MV-4-11 (cell line): ENCODE measurements around the gene AADACL4.

Source experiments
- DNase-seq: peaks from one replicate; lab custom pipeline; 2025; lab: John Stamatoyannopoulos, UW

Gene AADACL4

DNA sequence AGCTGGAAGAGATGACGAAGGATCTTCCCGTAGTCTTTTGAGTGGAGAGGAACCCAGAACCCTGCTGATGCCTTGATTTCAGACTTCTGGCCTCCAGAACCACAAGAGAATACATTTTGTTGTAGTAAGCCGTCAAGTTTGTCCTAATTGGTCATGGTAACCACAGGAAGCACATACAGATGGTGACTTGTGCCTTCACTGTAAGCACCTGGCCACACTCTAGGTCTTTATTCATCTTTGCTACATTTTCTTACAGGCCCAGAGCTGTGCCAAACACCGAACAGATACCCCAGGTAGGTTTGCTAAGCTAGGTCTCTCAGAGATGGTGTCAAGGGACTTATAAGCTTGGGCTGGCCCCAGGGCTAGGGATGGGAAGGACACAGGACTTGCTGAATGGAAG, 30.7 kb upstream of the AADACL4 start:
- no peak for DNase-seq

DNA sequence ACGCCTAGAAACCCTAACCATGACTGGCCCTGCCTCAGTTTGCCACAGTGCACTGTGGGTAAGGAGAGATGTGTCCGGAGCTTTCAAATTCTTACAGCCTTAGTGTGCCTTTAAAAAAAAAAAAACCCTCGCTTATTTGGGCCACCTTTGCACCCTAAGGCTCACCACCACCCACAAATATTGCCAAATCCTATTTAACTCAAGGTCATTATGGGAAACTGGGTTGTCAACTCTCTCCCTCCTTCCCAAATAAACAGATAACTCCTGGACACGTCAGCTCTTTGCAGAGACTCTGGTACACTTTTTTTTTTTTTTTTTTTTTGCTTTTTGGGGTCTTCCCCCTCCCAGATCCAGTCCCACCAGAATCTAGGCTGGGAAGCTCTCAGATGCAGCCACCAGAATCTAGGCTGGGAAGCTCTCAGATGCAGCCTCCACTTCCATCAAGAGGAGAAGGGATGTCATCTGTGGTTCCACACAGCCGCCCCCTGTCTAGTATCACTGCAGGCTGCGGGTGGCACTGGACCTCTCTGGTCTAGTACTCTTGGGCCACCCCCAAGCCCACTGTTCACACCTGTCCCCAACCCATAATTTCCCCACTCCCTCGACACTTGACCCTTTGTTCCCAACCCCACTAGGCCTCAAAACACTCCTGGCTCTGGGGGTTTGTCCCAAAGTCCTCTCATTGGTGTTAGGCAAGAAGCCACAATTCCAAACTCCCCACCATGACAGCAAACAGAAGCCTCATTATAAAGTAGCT, 29.3 kb upstream of the AADACL4 start:
- no peak for DNase-seq

DNA sequence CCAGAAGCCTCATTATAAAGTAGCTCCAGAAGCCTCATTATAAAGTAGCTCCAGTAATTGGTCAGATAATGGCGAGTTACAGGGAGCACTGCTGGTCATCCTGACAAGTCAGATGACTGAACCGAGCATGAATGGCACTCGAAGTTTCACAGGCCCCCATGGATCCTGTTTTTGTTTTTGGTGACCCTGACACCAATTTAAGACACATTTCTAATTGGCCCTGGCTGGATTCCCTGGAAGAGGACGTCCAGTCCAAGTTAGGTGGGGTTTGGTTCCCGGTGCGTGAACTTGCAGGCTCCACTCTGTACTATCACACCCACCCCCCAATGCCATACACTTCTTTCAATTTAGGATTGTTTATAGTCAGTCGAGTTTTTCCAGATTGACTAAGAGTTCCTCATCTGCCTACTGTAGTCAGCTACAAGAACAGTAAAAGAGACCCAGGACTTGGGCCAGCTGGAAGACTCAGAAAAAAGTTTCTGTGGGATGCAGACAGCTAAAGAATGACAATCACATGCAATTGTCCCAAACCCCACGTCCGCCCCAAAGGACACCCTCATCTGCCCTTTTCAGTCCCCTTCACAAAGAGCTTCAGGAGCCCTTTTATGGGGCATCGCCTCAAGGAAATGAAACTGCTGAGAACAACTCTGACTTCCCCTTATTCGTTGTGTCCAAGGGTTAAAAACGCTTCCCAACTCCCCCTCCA, 28.6 kb upstream of the AADACL4 start:
- peak; percentile 76 for DNase-seq

DNA sequence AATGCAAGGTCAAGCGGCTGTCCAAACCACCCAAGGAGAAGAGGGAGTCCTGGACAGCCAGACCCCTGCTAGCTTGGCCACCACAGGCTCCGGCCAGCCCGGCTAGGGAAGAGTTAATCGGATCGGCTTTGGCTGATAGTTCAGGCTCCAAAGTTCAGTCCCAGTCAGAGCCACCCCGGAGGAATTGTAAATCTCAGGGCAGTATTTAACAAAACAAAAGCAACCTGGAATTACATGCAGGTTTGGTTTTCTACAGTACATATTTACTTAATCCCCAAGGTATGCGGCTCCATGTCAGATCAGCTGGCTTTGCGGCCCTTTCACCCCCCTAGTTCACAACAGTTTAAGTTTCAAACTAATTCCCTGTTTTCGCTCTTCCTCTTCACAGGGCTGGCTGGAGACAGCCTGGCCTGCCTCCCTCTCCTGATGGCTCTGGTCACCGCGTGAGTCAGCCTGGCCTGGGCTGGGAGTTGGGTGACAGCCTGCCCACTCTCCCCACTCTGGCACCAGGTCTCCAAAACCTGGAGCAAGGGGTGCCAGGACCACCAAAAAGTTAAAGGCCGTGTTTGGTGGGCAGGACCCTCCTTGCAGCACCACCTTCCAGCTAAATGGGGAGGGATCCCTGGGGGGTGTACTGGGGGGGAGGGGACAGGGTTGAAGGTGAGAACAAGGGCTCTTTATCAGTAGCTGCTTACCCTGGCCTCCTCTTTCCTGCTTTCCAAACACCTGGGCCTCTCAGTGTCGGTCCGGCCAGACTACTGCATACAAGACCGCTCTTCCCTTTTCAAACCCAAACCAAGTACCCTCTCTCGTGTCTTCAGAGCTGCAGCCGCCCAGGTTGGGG, 27.8 kb upstream of the AADACL4 start:
- peak; percentile 16 for DNase-seq

DNA sequence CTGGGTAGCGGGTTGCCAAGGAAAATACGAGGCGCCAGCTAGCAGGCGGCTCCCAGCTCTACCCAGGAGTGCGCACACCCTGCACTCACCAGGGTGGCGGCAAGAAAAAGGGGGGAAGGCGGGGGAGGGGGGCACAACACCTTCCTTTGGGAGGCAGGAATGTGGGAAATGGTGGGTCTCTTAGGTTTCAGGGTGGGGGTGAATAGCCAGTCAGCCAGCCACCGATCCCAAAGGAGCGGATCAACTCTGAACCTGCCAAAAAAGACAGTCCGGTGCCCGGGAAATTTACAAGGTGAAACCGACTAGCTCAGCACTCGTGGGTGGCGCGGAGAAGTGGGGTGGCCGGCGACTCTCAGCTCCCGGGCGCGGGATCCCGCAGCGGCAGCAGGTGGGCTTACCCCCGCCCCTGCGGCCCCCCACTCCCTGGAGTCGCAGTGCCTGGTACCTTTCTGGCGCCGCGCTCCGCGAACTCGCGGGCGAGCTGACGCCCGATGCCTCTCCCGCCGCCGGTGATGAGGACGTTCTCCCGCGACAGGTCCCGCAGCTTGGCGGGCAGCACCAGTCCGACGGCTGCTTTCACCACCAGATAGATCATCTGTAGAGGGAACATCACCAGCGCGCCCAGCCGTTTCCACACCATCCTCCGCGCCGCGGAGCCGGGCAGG, 27.0 kb upstream of the AADACL4 start:
- DNase-seq, result no peak

DNA sequence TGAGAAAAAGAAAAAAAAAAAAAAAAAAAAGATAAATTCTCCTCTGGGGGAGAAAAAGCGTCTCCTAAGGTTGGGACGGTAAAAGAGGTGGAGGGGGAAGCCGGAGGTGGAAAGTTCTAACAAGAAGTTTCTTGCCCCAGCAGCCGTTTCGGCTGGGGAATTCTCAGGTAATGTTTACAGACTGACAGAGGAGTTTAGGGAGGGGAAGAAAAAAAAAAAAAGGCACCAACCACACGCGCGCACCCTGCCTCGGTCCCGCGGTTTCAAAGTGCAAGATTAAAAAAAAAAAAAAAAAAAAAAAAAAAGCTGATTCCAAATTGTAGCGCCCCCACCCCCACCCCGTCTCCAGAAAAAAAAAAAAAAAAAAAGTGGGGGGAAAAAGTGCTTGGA, 26.4 kb upstream of the AADACL4 start:
- no peak for DNase-seq

DNA sequence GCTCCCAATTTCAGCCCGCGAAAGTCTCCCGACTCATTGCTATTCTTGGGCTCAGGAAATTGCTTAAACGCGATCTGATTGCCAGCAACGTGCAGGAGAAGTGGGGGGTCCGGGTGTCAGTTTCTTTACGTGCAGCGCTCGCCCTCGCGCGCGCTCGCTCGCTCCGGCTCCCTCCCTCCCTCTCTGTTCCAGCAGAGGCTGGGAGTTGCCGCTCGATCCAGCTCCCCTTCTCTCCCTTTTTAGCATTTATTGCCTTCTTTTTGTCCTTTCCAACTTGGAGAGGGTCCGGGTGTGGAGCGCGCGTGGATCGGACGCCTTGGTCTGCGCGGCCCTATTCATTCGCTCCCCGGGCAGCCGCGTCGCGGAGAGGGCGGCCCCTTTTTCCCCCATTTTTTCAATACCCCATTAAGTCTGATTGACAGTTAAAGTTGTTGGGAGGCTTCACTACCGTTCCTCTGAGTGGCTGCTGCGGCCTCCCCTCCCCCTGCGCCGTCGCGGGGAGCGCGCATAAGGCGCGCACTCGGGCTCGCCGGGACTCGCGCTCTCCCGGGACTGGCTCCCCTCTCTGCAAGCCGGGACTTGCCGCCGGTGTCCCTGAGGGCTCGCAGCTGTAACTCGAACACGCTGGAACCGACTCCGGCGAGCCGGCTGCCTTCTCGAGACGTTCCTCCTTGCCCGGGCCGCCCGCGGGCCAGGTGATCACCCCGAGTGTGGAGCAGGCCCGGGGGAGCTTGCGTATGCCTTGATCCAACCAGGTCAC, 25.8 kb upstream of the AADACL4 start, which contains the start of gene DHRS3:
Gene DHRS3, minus strand, starts transcription at position 310 of the 760 bp plus-strand sequence. CDS start 862 bp downstream, outside the sequence.
- DNase-seq, result peak; percentile 18

DNA sequence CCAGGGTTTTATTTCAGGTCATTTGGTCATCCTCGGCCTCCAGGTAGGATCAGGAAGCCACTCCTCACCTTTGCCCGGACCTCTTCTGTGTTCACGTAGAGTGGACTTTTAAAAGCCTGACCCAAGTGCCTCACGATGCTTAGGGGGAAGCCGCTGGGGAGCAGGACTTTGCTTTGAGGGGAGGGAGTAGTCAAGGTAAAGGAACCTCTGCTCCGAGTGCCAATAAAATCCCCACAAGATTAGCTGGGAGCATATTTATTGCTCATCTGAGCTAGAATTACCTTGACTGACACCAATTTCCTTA, 25.3 kb upstream of the AADACL4 start:
- DNase-seq, result no peak

DNA sequence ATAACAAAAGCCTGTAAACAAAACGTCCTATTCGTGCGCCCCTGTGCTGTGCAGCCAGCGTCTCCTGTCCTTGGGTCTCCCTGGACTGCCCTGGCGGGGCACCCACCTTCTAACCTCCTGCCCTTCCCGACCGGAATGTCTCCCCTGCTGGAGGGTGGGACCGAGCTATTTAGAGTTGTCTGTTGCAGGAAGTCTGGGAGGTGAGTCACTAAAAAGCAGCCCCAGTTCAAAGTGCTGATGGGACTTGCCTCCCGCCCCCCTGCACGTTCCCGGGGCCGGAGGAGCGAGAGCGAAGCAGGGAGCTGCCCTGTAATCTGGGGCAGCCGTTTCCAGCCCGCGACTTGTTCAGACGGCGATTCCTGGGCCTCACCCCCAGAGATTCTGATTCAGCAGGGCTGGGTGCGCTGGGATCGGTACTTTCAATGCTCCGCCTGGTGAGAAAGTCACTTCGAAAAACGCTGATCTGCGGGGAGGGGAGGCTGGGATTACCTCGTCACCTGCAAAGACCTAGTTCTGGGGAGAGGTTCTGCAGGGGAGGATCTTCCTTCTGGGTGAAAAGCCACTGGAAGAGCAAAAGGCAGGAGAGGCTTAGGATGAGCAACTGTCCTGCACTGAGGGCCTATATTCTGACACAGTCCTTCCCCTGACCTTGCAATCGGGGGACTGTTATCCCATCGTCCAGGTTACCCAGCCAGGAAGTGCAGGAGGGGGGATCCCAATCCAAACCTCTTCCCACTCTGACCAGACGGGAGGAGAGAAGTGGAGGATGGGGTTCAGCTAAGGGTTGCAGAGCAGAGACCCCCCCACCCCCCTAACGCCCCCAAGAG, 24.7 kb upstream of the AADACL4 start:
- peak; percentile 30 for DNase-seq

DNA sequence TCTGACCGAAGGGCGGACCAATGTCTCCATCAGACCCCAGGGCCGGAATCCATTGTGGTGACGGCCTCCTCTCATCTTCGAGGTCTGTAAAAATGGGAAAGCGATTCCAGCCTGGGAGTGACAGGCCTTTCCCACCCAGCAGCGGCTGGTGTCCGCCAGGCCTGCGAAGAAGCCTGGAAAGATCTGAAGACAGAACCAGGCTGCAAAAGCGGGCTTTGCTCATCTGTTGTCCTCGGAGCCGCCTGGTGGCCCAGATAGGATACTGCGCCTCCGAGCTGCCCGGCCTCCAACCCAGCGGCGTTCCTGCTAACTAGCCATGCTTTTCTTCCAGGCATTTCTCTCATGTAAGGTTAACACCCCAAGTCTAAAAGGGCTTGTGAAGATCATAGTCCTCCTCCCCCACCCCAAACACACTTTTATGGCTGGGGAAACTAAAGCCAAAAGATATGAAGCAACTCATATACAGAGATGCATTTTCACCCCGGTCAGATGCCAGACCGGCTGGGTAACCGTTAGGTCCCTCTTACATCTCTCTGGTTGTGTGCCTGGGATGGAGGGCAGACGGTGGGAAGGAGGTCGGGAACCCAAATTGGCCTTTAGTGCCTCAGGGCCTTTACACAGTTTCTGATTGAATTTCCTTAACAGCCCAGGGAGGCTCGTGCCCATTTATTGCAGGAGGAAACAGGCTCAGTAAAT, 23.9 kb upstream of the AADACL4 start:
- peak; percentile 70 for DNase-seq

DNA sequence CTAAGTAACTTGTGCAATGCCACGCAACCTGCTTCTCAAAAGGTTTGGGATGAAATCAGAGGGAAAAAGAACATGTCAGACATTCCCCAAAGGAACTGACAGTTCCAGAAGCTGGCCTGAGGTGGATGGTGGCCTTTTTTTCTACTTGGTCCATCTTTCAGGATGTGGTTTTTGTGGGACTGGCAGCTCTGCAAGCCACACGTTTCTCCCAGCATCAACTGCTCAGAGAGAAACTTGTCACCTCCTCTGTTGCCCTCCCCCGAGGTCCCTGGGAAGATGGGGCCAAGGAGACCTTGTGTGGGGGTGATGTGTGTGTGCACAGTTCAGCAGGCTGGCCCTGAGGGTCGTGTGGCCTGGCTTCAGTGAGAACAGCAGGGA, 23.4 kb upstream of the AADACL4 start:
- DNase-seq, result peak; percentile 80

DNA sequence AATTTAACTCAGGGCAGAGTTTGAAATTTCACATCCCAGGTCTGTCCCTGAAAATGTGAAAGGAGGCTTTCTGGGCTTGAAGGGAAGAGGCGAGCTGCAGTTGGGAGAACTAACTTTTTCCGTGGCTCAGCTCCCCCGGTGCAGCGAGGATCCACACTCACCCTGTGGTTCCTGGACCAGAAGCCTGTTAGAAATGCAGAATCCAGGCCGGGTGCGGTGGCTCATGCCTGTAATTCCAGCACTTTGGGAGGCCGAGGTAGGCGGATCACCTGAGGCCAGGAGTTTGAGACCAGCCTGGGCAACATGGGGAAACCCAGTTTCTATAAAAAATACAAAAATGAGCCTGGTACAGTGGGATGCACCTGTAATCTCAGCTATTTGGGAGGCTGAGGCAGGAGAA, 23.0 kb upstream of the AADACL4 start:
- no peak for DNase-seq

DNA sequence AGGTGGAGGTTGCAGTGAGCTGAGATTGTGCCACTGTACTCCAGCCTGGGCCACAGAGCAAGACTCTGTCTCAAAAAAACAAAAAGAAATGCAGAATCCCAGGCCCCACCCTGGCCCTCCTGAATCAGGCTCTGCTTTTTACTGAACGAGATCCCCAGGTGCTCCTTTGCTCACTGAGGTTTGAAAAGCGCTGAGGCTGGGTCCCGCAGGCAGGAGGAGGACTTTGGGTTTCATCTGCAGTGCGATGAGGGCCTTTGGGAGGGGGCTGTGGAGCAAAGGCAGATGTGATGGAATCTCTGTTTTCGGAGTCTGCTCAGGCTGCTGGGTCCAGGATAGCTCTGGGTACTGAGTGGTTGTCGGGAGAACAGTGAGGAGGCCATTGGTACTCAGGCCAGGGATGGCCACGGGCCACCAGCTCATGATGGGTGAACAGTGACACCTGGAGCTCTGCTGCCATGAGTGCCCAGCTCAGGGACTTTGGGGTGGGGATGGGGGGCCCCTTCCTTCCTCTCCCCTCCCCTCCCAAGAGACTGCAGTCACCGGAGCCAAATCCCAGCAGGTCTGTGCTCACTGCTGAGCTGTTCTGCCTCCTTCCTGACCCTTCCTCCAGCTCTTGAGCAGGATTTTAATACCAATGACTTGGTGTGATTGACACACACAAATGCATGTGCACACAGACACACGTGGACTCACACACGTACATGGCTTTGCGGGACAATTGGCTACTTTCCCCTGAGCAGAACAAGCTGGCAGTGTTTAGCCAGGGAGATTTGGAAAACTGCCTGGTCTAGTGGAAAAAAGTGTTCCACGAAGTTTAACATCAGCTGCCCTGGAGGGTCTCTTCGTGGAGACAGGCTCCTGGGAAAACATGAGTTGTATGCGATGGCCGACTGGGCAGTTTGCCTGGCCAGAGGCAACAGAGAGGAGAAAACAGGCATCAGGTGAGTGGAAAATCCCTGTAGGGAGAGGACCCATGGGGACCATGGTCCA, 22.2 kb upstream of the AADACL4 start:
- no peak for DNase-seq

DNA sequence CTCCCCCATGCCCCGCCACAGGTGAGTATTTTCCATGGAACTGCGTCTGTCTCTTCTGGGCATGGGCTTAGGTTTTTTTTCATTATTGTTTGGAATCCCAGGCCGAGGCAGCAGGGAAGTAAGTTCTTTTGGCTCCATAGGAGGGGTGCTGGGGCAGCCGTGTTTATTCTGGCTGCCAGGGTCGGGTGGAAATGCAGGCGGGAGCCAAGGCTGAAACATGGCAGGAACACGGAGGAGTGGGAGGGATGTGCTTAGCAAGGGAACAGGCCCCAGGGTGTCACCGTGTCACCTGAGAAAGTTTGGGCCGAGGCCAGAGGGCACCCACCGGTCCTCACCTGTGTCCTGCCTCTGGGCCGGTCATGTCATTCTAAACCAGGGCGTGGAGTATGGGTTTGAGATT, 21.4 kb upstream of the AADACL4 start:
- no peak for DNase-seq

DNA sequence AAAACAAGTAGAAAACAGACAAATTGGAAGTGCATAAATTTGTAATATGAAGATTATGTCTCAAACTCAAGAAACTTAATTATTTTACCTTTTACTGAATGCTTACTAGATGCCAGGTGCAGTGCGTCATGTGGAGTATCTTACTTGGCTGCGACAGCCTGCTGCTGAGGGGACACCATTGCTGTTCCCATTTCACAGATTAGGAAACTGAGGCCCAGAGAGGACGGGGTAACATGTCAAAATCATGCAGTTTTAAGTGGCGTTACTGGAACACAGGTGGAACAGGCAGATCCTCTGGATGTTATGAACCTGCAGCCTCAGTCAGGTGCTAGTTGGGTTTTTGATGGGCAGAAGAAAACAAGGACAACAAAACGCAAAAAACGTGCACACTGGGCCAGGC, 18.6 kb upstream of the AADACL4 start:
- no peak for DNase-seq

DNA sequence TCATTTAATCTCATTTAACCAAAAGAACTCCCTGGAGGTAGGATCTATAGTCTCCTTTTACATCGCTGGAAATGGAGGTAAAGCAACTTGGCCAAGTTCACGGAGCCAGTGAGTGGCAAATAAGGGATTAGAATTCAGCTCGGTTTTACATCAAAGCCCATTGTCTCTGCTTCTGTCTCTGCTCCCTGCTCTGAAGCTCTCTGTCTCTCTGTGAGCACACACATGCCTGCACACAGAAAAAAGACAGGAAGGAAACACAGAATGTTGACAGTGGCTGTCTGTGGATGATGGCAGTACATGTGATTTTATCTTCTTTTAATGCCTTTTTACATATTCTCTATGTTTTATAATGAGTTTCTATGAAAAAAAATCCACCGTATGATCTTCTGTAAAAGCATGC, 17.0 kb upstream of the AADACL4 start:
- no peak for DNase-seq

DNA sequence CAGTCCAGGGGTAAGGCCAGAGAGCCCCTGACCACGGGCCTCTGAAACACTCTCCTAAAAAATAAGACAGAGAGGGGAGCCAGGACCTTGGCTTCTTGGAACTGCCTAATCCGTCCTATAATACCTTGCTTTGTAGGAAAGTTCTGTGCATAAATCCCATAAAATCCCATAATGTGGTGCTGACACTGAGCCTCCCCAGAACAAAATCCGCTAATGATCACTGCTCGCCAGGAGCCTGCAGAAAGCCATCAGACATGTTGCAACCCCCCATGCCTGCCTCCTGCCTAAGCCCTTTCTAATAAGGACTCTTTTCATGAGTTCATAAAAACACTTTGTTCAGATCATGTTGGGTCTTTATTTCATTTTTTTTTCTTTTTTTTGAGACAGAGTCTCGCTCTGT, 16.6 kb upstream of the AADACL4 start:
- no peak for DNase-seq

DNA sequence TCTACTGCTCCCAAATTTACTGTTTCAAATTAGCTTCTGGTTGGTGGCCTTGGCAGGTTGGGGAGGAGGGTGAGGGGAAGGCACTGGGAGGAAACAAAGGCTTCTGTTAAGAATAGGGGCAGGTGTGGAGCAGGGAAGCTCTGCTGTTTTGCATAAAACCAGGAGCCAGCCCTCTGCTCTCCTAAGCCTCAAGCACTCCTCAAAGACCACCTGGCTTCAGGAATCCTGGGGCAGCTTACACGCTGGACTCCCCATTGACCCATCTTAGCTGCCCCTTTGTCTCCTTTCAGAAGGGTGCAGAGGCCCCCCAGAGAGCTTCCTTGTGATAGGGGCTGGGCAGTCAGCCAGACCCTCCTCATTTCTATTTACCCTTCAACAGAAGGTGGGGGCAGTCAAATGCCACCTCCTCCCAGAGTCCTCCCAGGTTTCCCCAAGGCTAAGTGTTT, 14.4 kb upstream of the AADACL4 start:
- DNase-seq, result no peak
